Effector CD8-positive, alpha-beta T cell (primary cell): ENCODE measurements around the gene PPP1R26.
"Not testable (repeated sequence)": the region's sequence is repeated elsewhere in the genome, so short reads cannot be mapped to it uniquely, and the experiment has no call there.

Source experiments
- DNase-seq: peaks from one replicate; lab custom pipeline; 2025; lab: John Stamatoyannopoulos, UW

Gene PPP1R26

DNA sequence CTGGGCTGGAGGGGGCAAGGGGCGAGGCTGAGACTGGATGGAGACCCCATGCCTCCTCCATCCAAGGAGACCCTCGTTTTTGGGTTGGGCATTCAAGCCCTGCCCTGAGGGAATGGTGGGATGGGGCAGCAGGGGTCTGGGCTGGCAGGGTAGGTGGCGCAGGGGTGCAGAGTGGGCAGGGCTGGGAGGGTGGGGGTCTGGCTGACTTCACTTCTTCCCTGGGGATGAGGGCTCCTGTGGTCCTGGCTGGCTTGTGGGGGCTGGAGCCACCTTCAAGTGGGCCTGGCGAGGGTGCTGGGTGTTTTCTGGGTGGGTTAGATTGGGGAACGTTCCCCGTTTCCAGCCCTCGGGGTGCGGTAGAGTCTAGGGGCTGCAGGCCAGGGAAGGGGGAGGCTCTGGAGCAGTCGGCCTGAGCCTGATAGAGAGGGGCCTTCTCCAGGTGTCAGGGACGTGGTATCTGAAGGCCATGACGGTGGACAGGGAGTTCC is 42.1 kb downstream of the PPP1R26 start:
- no peak for DNase-seq

- DNase-seq, result no peak
These were observed 42.7 kb downstream of the PPP1R26 start for GRCh38 chr9:135522137-135522877.

GRCh38 chr9:135522931-135523330 is 43.3 kb downstream of the PPP1R26 start:
- DNase-seq, result no peak

GRCh38 chr9:135523521-135524129 is 44.0 kb downstream of the PPP1R26 start:
- no peak for DNase-seq

- no peak for DNase-seq
These were observed 44.7 kb downstream of the PPP1R26 start for GRCh38 chr9:135524130-135524861.

GRCh38 chr9:135525241-135526088 is 45.9 kb downstream of the PPP1R26 start:
- DNase-seq, result no peak

DNA sequence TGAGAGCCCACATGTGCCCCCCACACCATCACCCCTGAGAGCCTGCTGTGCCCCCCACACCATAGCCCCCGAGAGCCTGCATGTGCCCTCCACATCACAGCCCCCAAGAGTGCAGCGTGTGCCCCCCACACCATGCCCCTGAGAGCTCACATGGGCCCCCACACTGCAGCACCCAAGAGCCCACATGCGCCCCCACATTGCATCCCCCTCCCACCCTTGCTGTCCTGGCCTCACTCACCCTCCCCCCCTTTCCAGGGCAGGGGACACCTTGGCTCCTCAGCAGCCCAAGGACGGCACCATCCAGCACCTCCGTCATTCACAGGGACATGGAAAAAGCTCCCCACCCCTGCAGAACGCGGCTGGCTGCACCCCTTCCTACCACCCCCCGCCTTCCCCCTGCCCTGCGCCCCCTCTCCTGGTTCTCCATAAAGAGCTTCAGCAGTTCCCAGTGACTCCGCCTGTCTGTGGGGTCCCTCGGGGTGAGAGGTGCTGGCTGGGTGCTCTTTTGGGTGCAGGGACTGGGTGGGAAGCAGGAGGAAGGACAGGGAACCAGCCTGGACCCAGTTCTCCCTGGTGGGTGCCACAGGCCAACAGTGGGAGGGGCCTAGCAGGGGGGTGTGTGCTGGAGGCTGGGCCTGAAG is 46.6 kb downstream of the PPP1R26 start:
- no peak for DNase-seq

DNA sequence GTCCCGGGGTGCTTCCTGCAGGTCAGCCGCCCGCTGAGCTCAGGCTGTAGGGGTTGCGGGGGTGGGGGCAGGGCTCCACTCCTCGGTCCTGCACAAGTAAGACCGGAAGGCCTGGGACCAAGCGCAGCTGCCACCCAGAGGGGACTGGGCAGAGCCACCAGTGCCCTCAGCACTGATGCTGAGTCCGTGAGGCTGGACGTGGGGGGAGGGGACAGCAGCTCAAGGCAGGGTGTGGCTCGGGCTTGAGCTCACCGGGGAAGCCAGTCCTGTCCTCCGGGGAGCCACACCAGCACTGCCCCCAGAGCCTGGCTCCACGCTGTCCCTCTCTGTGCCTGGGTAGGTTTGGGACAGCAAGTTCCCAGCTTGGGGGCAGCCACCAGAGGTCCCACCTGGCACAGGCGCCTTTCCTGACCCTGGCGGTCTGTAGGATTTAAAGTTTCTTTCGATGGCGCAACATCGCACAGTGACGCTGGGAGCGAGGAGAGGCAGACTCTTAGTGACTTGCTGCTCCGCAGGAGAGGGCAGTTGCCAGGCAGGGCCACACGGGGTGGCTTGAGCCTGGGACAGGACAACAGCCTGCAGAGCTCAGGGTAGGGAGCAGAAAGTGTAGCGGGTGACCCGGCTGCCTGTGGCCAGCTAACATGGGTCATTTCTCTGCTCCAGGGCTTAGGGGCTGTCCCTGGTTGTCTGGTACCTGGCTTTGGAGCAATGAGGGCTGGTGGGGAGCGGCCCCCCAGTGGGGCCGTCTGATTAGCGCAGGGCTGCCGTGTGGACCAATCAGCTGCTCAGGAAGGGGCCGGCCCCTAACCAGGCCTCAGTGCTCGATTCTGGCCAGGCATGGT is 47.4 kb downstream of the PPP1R26 start:
- DNase-seq, result no peak

DNA sequence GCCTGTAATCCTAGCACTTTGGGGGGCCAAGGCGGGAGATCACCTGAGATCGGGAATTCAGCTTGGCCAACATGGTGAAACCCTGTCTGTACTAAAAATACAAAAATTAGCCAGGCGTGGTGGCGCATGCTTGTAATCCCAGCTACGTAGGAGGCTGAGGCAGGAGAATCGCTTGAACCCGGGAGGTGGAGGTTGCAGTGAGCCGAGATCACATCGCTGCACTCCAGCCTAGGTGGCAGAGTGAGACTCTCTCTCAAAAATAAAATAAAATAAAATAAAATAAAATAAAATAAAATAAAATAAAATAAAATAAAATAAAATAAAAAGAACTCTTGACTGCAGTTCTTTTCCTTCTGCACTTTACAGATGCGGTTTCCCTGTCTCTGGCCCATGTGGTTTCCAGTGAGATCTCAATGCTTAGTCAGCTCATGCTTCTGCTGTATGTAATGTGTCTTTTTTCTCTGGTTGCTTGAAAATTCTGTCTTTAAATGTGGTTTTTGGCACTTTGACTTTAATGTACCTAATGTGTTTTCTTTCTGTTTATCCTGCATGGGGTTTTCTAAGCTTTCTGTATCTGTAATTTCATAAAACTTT is 49.4 kb downstream of the PPP1R26 start:
- not testable (repeated sequence) for DNase-seq

GRCh38 chr9:135530146-135530545 is 50.6 kb downstream of the PPP1R26 start:
- DNase-seq, result no peak

- no peak for DNase-seq
These were observed 51.5 kb downstream of the PPP1R26 start for GRCh38 chr9:135531096-135531495.

GRCh38 chr9:135533113-135533512 is 53.5 kb downstream of the PPP1R26 start:
- no peak for DNase-seq

DNA sequence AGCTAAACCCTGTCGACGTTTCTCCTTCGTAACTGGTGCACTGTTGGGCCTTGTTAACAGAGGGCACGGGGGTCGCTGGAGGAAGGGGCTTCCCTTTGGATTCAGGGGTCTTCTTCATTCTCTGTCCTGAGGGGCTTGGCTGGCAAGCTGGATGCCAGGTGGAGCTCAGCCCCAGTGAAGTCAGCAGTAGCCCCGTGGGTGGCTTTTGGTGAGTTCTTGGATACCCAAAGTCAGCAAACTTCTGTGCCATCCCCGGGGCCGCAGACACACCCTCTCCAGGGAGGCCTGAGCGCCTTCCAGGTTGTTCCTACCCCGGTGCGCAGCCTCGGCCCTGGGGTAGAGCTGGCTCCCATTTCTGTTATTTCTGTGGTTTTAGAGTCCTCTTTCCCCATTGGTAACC is 54.1 kb downstream of the PPP1R26 start:
- no peak for DNase-seq

- DNase-seq, result not testable (repeated sequence)
These were observed 54.7 kb downstream of the PPP1R26 start for GRCh38 chr9:135534192-135534711.

- DNase-seq, result not testable (repeated sequence)
These were observed 55.2 kb downstream of the PPP1R26 start for GRCh38 chr9:135534826-135535225.

- not testable (repeated sequence) for DNase-seq
These were observed 56.0 kb downstream of the PPP1R26 start for GRCh38 chr9:135535631-135536030.

DNA sequence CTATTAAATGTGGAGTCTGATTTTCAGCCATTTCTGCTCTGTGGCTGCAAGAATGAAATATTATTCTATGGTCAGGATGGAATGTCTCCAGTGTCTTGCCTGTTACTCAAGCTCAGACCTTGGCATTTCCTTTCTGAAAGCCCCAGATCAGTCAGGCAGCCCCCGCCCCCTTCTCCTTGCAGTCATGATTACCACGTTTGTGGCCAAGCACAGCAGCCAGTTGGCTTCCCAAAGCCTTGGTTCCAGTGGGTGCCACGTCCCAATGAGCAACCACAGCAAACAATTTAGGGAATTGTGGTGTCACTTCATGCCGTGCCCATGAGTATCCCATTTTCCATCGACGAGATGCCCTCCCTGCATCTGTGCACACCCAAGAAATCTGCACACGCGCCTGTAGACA is 56.6 kb downstream of the PPP1R26 start:
- DNase-seq, result no peak
